HL-60 (cell line): ENCODE data around the gene SUMO1.

Experiments
- CTCF ChIP-seq: IDR thresholded peaks from one replicate; pipeline ENCODE4 v1.5.1; 2011; ENCODE audit warnings: low read length, control low read depth, inconsistent platforms; ENCODE audit not compliant: insufficient read depth
- POLR2AphosphoS5 ChIP-seq: IDR thresholded peaks from 2 replicates; pipeline ENCODE4 v1.6.1; 2012; ENCODE audit warnings: low read depth

- TF ChIP-seq CTCF (no peak), POLR2AphosphoS5 (no peak)
Measured at GRCh38 chr2:202270487-202270886, 32.1 kb upstream of the SUMO1 start.
